Measurements from ENCODE around the gene LAG3. TPM values are rescaled to one million over a fixed set of nuclear protein-coding genes. Genes with fewer than 3 reads are reported as not detected.
"Not testable (repeated sequence)": the region's sequence is repeated elsewhere in the genome, so short reads cannot be mapped to it uniquely, and the experiment has no call there.

LAG3 gene
- total RNA-seq (2014; rRNA removed; shearing (Covaris generic)) = 0.10 and 0.12 TPM in 2 replicates

- no peak for DNase-seq (ENCODE audit: low read depth)
Observed at GRCh38 chr12:6772331-6772695, at the start of gene LAG3. TSS of gene LAG3 (plus strand) at chr12:6772520. CDS start at chr12:6772853, 333 bp downstream.

DNA sequence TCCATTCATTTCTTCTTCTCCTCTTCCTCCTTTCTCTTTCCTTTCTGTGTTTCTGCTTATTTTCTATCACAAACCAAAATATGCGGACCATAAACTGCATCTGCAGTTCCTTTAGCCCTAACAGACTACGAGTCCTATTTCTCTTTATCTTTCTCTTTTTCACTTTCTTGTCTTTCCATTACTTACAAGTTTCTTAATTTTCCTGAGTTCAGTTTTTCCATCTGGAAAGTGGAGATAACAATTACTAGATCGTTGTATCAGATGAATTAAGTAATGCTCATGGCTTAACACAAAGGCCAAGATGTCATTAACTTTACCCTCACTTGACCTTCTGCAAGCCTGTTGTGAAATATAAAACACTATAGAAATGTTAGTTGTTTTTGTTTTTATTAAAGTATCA lies 49.5 kb upstream of the LAG3 start:
- DNase-seq (ENCODE audit: low read depth) = no peak

DNA sequence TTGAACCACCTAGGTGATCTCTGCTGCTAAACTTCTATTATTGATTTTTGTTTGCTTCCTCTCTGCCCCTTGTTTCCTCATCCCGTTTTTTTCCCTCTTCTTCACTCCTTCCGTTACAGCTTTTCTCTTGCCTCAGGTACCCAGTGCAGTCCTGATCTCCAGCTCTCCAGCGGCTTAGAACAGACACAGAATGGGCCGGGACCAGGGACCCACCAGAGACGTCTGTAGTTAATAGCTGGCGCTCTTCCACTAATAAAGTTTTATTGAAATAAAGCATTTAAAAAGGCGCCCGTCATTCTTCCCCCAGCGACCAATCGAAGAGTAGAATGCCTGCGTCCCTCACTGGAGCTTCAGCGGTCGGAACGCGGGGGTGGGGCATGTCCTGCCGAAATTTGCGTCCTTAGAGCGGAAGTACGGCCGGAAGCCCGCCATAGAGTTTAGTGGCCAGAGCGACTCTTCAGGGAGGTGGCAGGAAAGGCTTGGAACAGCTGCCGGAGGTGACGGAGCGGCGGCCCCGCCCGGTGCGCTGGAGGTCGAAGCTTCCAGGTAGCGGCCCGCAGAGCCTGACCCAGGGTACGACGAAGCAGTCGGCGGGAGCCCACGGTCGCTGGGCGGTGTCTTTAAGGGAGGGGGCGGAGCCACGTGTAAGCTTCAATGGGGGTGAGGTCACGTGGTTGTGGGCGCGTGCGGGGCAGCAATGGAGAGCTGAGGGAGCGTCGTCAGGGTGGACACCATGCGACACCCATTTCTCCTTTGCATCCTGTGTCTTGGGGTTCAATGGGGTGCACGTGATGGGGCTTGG lies 48.5 kb upstream of the LAG3 start, which contains the start of gene COPS7A:
Gene COPS7A, plus strand, starts transcription at position 440 of the 802 bp plus-strand sequence. CDS start 611 bp downstream, outside the sequence.
- DNase-seq (ENCODE audit: low read depth) = peak; percentile 98

DNA sequence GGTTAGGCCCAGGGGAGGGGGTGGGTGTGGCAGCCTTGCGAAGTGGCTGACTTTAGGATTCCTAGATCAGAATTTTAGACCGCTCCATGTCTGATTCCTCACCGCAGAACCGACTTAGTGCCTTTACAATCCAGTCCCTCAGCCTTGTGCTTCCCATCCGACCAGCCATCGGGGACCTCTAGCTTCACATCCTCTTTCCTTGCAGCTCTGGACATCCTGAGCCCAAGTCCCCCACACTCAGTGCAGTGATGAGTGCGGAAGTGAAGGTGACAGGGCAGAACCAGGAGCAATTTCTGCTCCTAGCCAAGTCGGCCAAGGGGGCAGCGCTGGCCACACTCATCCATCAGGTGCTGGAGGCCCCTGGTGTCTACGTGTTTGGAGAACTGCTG lies 47.9 kb upstream of the LAG3 start:
- DNase-seq (ENCODE audit: low read depth) = peak; percentile 30

DNA sequence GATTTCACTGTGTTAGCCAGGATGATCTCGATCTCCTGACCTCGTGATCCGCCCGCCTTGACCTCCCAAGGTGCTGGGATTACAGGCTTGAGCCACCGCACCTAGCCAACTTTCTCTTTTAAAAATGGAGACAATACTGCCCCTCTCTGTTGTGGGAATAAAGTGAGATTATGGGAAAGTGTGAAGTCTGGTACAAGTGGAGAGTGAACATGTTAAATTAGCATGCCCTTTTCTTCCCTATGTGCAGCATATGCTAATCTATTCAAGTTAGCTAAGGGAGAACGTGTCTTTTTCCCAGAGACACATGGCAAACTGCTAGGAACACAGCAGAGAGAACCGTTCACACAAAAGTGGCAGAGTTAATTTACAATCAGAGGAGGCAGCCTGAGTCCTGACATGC lies 47.0 kb upstream of the LAG3 start:
- no peak for DNase-seq (ENCODE audit: low read depth)

GRCh38 chr12:6729186-6729585 lies 43.1 kb upstream of the LAG3 start:
- DNase-seq (ENCODE audit: low read depth) = no peak

DNA sequence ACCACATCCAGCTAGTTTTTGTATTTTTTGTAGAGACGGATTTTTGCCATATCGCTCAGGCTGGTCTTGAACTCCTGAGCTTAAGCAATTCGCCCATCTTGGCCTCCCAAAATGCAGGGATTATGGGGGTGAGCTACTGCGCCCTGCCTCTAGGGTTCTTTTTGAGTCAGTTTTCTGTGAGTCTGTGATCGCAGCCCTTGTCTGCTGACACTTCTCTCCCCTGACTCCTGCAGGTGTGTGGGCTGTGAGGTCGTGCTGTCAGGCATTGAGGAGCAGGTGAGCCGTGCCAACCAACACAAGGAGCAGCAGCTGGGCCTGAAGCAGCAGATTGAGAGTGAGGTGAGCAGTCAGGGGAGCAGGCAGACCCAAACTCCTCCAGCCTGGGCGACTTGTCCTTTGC lies 42.2 kb upstream of the LAG3 start:
- DNase-seq (ENCODE audit: low read depth) = no peak

GRCh38 chr12:6734506-6735387 lies 37.6 kb upstream of the LAG3 start:
- DNase-seq (ENCODE audit: low read depth) = no peak

DNA sequence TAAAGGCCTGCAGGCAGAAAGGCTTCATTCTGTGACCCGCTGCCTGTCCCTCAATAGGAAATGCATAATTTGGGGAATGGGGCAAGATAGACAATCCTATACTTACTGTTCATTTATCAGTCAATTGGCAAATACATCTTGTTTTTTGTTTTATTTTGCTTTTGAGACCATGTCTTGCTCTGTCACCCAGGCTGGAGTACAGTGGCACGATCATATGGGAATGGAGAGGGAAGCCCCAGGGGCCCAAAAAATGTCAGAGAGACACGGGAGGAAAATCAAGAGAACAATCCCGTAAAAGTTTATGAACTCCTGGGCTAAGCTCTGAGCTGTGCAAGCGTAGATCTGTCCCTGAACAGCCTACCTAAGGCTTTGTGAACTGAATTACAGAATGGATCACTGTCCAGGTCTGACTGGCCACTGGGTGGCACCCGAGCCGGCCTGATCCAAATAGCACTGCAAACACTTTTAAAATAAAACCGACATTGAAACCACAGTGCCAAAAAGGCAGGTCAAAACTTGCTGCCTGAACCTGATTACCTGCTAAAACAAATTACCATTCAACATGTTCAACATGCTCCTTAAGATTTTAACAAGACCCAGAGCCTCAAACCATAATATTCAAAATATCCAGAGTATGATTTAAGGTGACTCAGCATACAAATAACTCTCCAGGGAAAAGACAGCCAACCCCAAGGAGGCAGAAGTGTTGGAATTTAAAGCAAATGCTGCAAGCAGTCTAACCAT lies 36.7 kb upstream of the LAG3 start:
- DNase-seq (ENCODE audit: low read depth) = peak; percentile 52

DNA sequence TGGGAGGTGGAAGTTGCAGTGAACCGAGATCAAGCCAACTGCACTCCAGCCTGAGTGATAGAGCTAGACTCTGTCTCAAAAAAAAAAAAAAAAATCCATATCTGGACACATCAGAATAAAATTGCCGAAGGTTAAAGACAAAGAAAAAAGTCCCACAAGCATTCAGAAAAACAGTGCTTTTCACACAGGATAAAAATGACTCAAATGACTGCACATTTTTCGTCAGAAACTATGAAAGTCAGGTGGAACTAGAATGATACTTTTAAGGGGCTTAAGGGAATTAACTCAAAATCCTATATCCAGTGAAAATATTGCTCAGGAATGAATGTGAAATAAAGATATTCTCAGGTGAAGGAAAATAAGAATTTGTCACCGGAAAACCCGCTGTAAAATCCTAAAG lies 35.6 kb upstream of the LAG3 start:
- no peak for DNase-seq (ENCODE audit: low read depth)

- DNase-seq (ENCODE audit: low read depth) = not testable (repeated sequence)
Observed at GRCh38 chr12:6742080-6742479, 30.2 kb upstream of the LAG3 start.

GRCh38 chr12:6742834-6743233 lies 29.5 kb upstream of the LAG3 start:
- no peak for DNase-seq (ENCODE audit: low read depth)

GRCh38 chr12:6743300-6743699 lies 29.0 kb upstream of the LAG3 start:
- not testable (repeated sequence) for DNase-seq (ENCODE audit: low read depth)

DNA sequence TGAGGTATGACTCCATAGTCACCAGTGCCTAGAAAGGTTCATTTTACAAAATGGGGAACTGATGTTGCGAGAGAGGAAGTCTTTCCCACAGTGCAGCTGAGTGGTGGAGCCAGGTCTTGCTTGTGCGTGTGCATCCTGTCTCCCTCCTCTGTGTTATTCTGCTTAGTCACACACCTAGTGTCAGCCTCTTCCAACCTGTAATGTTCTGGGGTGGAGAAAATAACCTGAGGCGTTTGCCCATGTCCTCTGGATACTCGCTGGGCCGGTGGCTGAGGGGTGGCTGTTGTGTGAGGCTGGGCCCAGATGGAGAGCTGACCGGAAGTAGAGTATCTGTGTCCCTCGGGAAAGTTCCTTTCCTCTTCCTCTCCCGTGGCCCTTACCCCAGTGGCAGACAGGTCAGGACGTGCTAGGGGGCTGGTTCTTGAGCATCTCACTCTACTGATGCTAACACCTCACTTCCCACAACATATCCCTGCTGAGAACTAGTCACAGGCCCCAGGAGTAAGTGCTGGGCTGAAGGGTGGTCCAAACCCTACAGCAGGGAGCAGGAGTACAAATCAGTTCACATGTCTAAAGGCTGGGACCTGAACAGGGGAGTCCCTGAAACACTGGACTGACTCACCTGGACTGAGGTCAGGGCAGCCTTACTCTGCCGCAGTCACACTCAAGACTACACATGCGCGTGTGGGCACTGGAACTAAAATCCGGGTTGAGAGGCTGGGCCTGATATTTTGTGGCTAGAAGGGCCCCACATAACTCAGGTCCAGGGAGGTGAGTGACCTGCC lies 26.4 kb upstream of the LAG3 start:
- no peak for DNase-seq (ENCODE audit: low read depth)

DNA sequence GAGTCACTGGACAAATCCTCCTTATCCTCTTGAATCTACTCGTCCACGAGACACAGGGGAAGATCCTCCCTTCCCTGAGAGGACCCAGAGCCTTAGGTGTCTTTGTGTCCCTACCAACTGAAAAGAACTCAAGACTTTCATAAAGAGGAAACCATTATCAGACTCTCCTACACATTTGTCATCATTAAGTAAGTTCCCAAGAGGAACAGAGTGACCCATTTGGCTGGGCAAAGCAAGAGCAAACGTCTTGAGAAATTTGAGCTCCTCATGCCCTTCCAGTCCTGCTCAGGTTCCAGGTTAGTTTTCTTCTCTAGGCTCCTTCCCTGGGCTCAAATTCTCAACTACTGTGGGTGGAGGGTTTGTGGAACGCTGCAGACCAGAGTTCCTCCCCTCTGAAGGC lies 25.1 kb upstream of the LAG3 start:
- DNase-seq (ENCODE audit: low read depth) = no peak

- DNase-seq (ENCODE audit: low read depth) = no peak
Observed at GRCh38 chr12:6748761-6749160, 23.6 kb upstream of the LAG3 start.

DNA sequence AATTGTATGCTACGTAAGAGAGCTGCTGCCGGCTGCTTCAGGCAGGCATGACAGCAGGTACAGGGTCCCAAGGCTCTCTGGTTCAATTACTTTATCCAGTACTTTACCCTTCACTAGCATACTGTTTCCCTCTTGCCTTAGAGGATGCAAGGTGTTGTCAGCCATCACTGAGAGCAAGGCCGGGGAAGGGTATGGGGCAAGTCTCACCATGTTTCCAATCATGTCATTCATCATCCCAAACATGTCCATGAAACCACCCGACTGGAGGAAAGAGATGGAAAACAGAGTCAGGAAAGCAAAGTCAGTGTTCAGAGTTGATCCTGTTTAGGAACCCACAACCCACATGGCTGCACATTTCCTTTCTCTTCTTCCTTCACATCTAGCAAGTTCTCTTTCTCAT lies 21.8 kb upstream of the LAG3 start:
- DNase-seq (ENCODE audit: low read depth) = no peak

DNA sequence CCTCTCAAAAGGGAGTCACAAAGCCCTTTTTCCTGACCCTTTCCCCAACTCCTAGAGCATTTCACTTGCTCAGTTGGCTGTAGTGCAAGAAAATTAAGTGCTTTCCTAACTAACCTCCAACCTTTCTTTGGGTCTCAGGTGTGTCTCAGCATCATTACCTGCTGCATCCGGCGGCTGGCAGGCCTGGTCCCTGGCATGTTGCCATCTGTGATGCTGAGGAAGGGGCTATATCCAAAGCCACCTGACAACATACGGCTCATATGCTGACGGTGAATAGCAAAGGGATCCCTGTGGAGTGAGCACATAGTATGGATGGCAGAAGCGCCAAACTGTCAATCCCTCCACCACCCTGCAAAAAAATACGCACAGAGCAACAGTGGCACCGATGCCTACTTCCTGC lies 20.6 kb upstream of the LAG3 start:
- no peak for DNase-seq (ENCODE audit: low read depth)

- peak; percentile 58 for DNase-seq (ENCODE audit: low read depth)
Observed at GRCh38 chr12:6752167-6752920, 20.0 kb upstream of the LAG3 start.

DNA sequence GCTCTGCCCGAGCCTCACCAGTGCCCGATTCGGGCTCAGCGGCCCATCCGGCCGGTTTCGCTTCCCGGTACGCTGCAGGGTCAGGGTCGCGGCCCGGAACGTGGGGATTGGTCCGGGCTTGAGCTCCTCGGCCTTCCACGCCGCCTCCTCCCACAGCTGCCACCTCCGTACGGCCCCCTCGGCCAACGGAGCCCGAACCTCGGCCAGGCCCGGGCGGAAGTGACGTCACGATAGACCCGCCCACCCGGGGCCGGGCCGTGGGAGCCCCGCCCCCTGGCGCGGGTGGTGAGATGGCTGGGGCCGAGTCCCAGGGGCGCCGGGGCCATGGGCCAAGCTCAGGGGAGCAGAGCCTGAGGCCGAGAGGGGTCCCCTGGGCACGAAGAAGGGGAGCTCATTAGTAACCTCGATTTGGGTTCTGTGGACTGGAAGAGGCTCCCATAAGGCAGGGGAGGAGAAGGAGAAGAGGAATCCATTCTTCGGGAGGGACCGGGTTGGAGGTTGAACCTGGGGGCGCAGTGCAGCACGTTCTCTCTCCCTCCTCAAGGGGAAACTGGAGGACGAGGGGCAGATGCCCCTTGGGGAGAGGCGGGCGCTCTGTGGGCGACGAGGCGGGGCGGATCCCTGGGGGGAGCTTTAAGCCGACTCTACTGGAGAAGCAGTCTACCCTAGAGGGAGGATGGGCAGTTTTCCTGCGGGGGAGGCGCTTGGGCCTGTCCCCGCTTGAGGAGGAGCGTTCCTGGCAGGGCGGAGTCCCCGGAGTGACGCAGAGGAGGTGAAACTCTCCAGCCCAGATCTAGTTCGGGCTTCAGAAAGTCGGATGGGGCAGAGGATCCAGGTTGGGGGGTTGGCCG lies 19.2 kb upstream of the LAG3 start, which contains the start of gene MLF2:
Gene MLF2, minus strand, starts transcription at position 221 of the 851 bp plus-strand sequence. CDS start 807 bp downstream, outside the sequence.
- DNase-seq (ENCODE audit: low read depth) = peak; percentile 98
